Right lobe of liver (tissue), 6 donors: Measurements from ENCODE around the gene ARL6IP4. TPM values are rescaled to one million over a fixed set of nuclear protein-coding genes. Genes with fewer than 3 reads are reported as not detected.

Source experiments
- ATAC-seq, 4 donors: fragments of 200-7000 bp; cut with Tn5 transposase; one replicate each; pipeline ENCODE4 v1.9.1; 2020; ENCODE audit warnings: mild to moderate bottlenecking in 4 of 4, moderate library complexity in 4 of 4
- DNase-seq, 3 donors: peaks; one replicate each; pipeline ENCODE4 v3.0.0-alpha.2; 2020
- H3K27ac ChIP-seq, 3 donors: fragments of 200-600 bp; one replicate each; pipeline ENCODE4 v1.8.0; 2022
- H3K27me3 ChIP-seq, 2 donors: fragments of 200-600 bp; one replicate each; pipeline ENCODE4 v1.8.0; 2022
- H3K36me3 ChIP-seq, 4 donors: fragments of 200-600 bp; sonication (generic) in 1 of 4; one replicate each; pipeline versions ENCODE4 v1.5.1 to v1.8.0; 2017 to 2022; ENCODE audit warnings: control low read depth in 1 of 4
- H3K4me1 ChIP-seq, 4 donors: fragments of 200-600 bp; sonication (generic) in 1 of 4; one replicate each; pipeline versions ENCODE4 v1.5.1 to v1.8.0; 2017 to 2022; ENCODE audit warnings: control low read depth in 1 of 4
- H3K4me3 ChIP-seq, 3 donors: fragments of 200-600 bp; one replicate each; pipeline ENCODE4 v1.8.0; 2022
- H3K9me3 ChIP-seq, 4 donors: fragments of 200-600 bp; sonication (generic) in 1 of 4; one replicate each; pipeline versions ENCODE4 v1.5.1 to v1.8.0; 2017 to 2022; ENCODE audit warnings: control low read depth in 1 of 4
- CTCF ChIP-seq, 4 donors: fragments of 200-600 bp in 3 of 4; fragments of 450-650 bp in 1 of 4; IDR thresholded peaks; one replicate each; pipeline versions ENCODE4 v1.5.1 to v1.8.0; 2016 to 2022; ENCODE audit warnings: antibody characterized with exemption in 4 of 4, mild to moderate bottlenecking in 2 of 4
- POLR2A ChIP-seq: fragments of 450-650 bp; IDR thresholded peaks from one replicate; pipeline ENCODE4 v1.6.1; 2017; ENCODE audit warnings: antibody characterized with exemption, mild to moderate bottlenecking
- WGBS: methylation state at CpG from one replicate; pipeline ENCODE4 v1.1.6; 2018; ENCODE audit warnings: low coverage, low lambda C conversion rate; ENCODE audit not compliant: insufficient coverage; ENCODE audit errors: missing lambda C conversion rate; 5-methylcytosine and 5-hydroxymethylcytosine counted together
- intact Hi-C, 2 donors: fragments of 100-400 bp; cut with DNase I; formaldehyde crosslinking; loops; one replicate each; pipeline versions ENCODE4 v1.11.2 to v1.14.1; 2022
- total RNA-seq, 6 experiments: library from RNA; depleted of rRNA in 2 of 6; stranded (reverse); fragments of >200 nt in 2 of 6; fragmentation: NEBNext Ultra II Directional in 3 of 6; extraction: Animal tissue kit (Norgen Biotek cat#: 25700) in 3 of 6; gene quantifications; one replicate each; pipeline versions ENCODE4 v1.1.0 to v1.2.4, GENCODE V29; 2016 to 2023
- donor health status: DM: no; HTN: yes; CAD: no.
- donor health status: DM: no; HTN: no; CAD: no.
- donor health status: DM: no; HTN: no; CAD: no.
- donor health status: DM: no; HTN: yes; CAD: no.
- donor health status: DM: no; HTN: yes; CAD: no.

The ARL6IP4 gene
- total RNA-seq, 6 experiments from 2014 or later, result 84.7 to 146 (median 110) TPM

DNA sequence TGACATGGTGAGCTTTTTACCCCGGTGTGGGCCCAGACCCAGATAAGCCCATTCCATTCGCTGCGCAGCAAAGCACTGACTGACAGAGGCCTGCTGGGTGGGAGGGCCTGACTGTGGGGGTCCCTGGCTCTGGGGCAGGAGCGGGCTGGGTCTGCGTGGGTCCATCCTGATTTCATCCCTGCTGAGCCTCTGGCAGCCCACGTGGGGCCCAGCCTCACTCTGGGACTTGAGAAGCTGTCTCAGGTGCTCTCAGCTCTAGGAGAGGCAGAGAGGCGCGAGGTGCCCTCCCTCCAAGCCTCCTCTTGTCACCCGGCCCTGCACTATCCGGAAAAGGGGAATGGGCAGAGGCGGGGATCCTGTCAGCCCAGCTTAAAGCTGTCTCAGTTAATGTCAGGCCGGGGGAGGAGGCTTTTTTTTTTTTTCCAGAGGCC lies 15.1 kb upstream of the ARL6IP4 start:
- peaks cover 0 to 7% (median 0%) of the 10 kb centered on the region in 4 donors for H3K4me1 ChIP-seq
- no peaks in the 10 kb centered on the region for H3K27me3 ChIP-seq
- intact Hi-C loops, result no loop called here
- H3K9me3 ChIP-seq, result no peaks in the 10 kb centered on the region
- TF ChIP-seq POLR2A (no peak), CTCF (IDR thresholded peaks at IDR 0.05) (no peak)
- ATAC-seq (no peak), DNase-seq (no peak)
- 50% methylated on average over 6 of the region's 12 CpGs for WGBS
- no peak overlapping the region for H3K27ac ChIP-seq
- H3K4me3 ChIP-seq, result no peak overlapping the region
- H3K36me3 ChIP-seq, result no peaks in the 10 kb centered on the region

- ATAC-seq, result peak; percentile 94 to 99 (median 98)
- peak within 1 kb of the TSS; percentile 46 to 52 (median 46) for H3K4me3 ChIP-seq
- 37% methylated on average over 2 of the region's 55 CpGs for WGBS
- TF ChIP-seq CTCF (IDR thresholded peaks at IDR 0.05) (no peak), POLR2A (no peak)
- H3K27ac ChIP-seq, result no peak within 1 kb of the TSS
- no peaks in the 10 kb centered on the region for H3K27me3 ChIP-seq
- peak; percentile 95 for DNase-seq
- peaks cover 0 to 7% (median 0%) of the 10 kb centered on the region in 4 donors for H3K4me1 ChIP-seq
- H3K9me3 ChIP-seq, result no peaks in the 10 kb centered on the region
- no peaks in the 10 kb centered on the region for H3K36me3 ChIP-seq
- intact Hi-C loops, result no loop called here
These were observed 14.4 kb upstream of the ARL6IP4 start, which contains the start of gene ABCB9 for GRCh38 chr12:122965851-122966742. ABCB9 (minus strand) TSS chr12:122966463; CDS start chr12:122960235, 6,228 bp downstream.

GRCh38 chr12:122966743-122967550 lies 13.5 kb upstream of the ARL6IP4 start:
- H3K4me3 ChIP-seq, result peak overlapping the region in 1 of 3 donors; percentile 52
- no peaks in the 10 kb centered on the region for H3K9me3 ChIP-seq
- WGBS, result 71% methylated on average over 11 of the region's 15 CpGs
- peaks cover 0 to 7% (median 0%) of the 10 kb centered on the region in 4 donors for H3K4me1 ChIP-seq
- no peaks in the 10 kb centered on the region for H3K36me3 ChIP-seq
- DNase-seq (no peak), ATAC-seq (no peak)
- TF ChIP-seq POLR2A (no peak), CTCF (IDR thresholded peaks at IDR 0.05) (no peak)
- intact Hi-C loops, result no loop called here
- H3K27ac ChIP-seq, result no peak overlapping the region
- H3K27me3 ChIP-seq, result no peaks in the 10 kb centered on the region

DNA sequence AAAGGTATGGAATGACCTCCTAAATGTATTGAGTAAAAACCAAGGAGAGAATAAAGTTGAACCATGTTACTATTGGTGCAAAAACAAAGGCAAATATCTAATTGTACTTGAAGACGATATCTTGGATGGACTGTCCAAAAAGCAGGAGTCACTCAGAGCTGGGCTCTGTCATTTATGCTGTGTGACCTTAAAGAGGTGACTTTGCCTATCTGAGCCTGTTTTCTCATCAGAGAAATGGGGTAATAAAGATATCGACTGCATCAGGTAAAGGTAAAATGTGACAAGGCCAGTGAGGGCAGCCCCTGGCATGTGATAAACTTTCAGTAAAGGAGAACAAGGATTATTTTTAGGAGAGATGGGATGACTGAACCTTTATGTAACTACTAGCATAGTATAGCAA lies 12.4 kb upstream of the ARL6IP4 start:
- intact Hi-C loops, result no loop called here
- DNase-seq, result no peak
- no peak for ATAC-seq
- Histone ChIP-seq H3K9me3 (no peaks in the 10 kb centered on the region), H3K27me3 (no peaks in the 10 kb centered on the region), H3K4me1 (peaks cover 0 to 7% (median 0%) of the 10 kb centered on the region in 4 donors), H3K4me3 (no peak overlapping the region), H3K36me3 (no peaks in the 10 kb centered on the region), H3K27ac (no peak overlapping the region)
- no peak for TF ChIP-seq CTCF (IDR thresholded peaks at IDR 0.05)
- TF ChIP-seq POLR2A, result no peak
- 89% methylated on average over 2 of the region's 2 CpGs for WGBS
